NCI-H146 treated with DMSO at 0.1 percent for 48 hours (cell line): ENCODE results near the gene PSMD3.

Source experiments
- DNase-seq: peaks from one replicate; lab custom pipeline; 2025; ENCODE audit not compliant: unreplicated experiment; lab: John Stamatoyannopoulos, UW

The PSMD3 gene

DNA sequence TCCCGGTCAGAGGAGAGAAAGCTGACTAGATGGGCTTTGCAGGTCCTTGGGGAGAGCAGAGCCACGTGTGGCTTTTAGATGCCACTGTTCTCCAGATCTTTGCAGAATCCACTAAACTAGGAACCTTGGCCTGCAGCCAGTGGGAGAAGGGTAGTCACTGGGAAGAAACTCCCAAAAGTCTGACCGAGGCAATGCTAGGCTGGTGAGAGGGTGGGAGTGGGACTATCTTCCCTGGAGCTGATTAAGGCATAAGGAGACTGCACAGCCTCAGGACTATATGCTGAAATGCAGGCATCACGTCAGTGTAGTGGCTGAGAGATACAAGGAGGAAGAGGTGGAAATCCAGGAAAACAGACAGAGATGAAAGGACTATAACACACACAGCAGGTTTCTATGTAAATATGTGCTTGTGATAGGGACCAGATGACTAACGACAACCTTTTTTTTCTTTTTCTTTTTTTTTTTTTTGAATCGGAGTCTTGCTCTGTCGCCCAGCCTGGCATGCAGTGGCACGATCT, 20.0 kb upstream of the PSMD3 start:
- no peak for DNase-seq

DNA sequence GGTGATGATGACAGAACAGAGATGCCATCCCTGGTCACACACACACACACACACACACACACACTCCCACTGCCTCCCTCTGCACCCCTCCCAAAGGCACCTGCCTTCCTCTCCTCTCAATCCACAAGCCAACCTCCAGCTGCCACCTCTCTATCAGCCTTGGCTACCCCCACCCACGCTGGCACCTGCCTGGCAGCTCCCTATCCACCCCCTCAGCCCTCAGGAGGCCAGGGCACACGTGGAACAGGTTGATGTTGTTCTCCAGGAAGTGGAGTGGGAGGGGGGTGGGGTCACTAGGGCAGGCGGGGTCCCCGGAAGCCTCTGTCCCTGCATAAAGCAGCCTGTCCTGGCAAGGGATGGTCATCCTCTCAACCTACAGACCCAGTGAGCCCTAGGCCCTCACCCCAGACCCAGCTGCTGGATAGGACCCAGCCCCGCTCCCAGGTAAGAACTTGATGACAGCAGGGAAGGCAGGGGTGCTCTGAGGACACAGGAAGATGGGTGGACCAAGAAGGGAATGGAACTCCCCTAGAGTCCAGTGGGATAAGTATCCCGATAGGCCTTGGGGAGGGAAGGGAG, 17.9 kb upstream of the PSMD3 start, which contains the start of gene GSDMA:
TSS of gene GSDMA (plus strand) at position 363 of the 579 bp plus-strand sequence. CDS start 2,684 bp downstream, outside the sequence.
- DNase-seq, result no peak

DNA sequence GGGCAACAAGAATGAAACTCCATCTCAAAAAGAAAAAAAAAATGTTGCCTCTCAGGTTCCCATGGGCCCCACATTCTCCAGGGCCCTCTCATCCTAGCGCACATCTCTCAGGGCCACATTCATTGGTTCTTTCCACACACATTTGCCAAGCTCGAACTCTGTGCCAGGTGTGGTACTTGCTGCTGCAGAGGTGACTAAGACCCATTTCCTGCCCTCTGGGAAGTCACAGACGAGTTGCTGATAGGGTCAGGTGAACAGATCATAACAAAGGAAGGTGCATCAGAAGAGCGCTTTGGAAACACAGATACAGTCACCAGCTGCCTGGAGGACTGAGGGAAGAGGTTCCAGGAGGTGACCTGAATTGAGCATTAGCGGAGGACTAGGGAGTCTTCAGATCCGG, 16.8 kb upstream of the PSMD3 start:
- no peak for DNase-seq

DNA sequence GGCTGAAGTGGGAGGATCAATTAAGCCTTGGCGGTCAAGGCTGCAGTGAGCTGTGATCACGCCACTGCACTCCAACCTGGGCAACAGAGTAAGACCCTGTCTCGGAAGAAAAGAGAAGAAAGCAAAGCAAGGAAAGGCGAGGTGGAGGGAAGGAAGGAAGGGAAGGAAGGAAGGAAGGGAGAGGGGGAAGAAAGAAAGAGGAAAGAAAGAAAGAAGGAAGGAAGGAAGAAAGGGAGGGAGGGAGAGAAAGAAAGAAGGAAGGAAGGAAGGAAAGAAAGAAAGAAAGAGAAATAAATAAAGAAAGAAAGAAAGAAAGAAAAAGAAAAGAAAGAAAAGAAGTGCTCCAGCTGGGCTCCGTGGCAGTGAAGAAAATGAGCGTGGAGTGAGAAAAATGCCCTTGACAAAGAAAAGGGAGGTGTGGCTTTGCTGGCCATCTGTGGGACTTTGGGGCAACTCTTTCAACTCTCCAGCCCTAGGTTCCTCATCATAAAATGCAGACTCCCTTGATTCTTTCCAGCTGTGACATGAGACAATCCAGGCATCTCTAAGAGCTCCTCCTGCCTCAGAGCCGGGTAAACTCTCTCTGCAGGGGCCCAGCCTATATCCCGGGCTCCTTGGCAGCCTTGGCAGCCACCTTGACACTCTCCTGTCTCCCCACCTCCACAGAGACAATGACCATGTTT, 15.4 kb upstream of the PSMD3 start:
- DNase-seq, result no peak

DNA sequence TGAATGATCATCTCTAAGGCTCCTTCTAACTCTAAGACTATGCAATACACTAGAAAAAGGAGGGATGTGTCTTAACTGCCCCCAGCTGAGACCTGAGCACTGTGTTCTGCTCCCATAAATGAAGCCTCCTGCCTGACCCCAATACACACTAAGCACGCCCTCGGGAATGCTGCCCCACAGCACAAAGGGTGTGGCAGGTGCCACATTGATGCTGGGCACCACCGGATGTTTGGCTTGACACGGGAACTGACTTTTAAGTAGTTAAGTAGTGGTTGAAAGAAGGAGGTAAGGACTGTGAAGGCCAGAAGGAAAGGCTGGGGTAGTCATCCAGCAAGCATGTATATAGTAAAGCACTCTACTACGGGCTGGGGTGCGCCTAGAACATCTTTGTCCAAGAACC, 13.8 kb upstream of the PSMD3 start:
- no peak for DNase-seq

DNA sequence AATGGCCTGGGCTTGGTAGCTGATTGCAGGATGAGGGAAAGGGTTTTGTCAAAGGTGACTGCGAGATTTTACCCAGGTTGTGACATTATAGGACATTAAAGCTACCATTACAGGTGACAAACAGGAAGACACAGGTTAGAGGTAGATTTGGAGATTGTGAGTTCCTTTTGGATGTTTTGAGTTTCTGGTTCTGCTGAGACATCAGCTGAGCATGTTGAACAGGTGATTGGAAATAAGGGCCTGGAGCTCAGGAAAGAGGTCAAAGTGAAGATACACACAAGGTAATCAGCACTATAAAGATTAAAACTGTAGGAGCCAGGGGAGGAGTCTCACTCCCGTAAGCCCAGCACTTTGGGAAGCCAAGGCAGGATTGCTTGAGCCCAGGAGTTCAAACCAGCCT, 11.8 kb upstream of the PSMD3 start:
- DNase-seq, result no peak

DNA sequence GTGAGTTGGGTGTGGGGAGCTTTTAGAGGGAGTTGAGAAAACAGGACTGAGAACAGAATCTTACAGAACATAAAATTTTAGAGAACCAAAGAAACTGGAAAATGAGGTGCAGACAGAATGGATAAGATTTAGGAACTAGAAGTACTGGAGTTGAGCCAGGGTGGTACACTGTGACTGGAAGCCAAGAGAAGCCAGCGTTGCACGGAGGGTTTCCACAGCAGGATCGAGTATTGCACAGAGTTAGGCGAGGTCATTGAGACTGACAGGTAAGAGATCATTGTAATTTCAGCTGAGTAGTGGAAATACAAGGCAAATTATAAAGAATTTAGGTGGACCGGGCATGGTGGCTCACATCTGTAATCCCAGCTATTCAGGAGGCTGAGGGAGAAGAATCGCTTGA, 11.2 kb upstream of the PSMD3 start:
- DNase-seq, result no peak

DNA sequence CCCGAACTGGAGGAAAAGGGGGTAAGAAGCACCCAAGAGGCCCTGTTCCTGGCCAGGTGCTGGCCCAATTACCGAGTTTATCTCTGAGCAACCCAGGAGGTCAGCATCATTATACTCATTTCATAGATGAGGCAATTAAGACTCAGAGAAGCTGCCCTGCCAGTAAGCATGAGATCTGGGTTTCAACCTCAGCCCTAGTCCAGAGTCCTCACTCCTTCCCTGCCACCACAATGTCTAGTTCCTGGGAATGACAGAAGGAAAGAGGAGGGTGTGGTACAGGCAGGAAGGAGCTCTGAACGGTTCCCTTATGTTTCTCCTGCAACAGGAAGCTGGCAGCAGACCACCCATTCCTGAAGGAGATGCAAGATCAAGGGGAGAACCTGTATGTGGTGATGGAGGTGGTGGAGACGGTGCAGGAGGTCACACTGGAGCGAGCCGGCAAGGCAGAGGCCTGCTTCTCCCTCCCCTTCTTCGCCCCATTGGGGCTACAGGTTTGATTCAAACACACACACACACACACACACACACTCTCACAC, 10.4 kb upstream of the PSMD3 start:
- DNase-seq, result no peak

DNA sequence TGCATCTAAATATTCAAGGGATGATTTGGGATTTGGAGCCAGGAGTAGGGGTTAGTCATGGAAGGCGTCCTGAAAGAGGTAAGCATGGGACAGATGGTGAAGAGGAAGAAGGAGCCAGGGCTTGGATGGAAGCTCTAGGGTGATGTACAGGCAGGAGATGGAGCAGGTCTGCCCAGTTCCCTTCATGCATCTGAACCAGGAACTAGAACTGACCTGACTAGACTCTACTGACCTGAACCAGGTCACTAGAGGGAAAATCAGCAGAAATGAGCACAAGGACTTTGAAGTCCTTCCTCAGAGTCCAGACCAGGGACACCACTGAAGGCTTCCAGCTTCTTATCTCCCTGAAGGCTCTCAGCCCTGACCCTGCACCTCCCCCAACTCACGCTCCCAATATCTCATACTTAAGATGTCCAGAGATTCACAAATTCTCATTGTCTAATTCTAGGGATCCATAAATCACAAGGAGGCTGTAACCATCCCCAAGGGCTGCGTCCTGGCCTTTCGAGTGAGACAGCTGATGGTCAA, 9.5 kb upstream of the PSMD3 start:
- DNase-seq, result no peak

DNA sequence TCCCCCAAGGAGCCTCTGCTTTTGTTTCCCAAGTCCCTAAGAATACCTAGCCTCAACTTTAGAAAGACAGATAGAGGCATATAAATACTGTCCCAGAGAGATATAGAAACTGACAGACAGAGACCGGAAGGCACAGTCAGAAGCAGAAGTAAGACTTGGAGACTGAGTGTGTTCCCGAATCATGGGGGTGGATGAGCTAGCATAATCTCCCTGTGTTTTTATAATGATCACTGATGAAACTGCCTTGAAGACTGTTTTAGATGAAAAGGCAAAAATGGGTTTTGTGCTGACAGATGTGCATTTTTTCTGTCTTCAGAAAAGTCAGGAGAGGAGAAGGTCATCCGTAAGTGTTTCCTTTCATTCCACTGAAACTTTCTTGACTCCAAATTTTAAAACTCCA, 8.3 kb upstream of the PSMD3 start:
- DNase-seq, result no peak

DNA sequence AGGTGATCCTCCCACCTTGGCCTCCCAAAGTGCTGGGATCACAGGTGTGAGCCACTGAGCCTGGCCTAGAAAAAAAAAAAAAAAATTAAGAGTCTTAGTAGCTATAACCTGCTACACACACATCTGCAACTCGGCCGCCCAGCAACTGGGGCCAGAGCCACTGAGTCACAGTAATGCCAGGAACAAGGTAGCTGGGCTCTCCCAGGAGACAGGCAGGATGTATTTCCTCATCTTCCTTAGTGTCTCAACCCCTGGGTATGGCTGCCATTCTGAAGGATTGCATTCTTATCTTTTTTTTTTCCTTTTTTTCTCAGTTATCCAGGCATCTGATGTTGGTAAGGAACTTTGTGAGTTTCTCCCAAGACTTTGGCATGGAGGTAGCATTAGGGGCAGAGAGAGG, 7.1 kb upstream of the PSMD3 start:
- no peak for DNase-seq

DNA sequence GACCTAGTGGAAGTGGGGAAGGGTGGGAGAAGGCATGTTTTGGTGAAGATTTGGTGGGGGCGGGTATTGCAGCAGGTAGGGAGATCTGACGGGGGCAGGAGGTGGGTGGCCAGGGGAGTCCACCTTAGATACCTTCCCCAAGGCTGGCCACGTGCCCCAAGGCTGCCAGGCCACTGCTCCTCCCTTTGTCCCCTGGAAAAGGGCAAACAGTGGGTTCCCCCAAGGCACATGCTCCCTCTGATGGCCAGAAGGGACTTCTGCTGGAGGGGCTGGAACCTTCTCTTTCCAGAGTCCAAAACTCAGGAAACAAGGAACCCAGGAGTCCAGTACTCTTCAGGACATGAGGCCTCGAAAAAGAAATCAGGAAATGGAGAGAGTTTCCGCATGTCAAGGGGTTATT, 6.2 kb upstream of the PSMD3 start:
- DNase-seq, result no peak

DNA sequence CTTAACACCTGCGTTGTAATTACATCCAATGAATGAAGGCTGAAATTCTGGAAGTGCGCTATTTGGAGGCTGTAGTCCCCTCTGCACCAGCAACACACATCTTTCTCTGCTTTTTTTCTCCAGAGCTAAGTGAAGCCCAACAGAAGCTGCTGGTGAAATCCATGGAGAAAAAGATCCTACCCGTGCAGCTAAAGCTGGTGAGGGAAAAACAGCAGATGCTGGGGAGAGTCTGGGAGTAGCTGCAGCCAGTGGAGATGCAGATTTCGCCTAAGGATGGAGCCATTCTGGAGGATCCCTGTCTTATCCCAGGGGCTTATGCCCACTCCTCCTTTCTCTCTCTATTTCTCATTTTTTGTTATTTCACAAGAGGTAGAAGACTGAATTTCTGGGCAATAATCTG, 4.8 kb upstream of the PSMD3 start:
- no peak for DNase-seq

DNA sequence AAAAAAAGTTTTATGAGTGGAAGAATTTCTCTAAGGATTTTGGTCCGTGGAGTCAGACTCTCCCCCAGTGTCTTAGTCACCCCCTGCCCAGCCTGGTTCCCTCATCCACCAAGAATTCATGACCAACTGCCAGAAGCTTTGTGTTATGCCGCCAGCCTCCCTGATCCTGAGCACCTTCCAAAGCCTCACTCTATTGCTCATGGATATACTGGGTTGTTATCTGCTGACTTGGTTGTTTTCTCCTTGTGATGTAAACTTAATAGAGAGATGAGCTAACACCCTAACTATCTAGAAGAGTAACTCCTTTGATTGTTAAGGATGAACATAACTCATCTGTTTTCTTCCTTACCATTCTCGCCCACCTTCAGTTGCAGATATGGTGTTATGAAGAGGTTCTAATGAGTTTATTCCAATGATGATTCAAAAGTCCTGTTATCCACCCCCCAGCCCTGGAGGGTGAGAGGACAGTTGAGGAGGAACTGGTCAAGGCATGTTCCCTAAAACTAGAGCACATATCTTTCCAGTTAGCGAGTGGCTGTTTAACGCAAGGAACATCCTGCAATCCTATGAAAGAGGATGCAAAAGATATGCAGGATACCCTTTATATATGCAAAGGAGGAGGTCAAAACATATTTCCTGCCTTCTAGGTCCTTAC, 1.5 kb upstream of the PSMD3 start:
- DNase-seq, result no peak

DNA sequence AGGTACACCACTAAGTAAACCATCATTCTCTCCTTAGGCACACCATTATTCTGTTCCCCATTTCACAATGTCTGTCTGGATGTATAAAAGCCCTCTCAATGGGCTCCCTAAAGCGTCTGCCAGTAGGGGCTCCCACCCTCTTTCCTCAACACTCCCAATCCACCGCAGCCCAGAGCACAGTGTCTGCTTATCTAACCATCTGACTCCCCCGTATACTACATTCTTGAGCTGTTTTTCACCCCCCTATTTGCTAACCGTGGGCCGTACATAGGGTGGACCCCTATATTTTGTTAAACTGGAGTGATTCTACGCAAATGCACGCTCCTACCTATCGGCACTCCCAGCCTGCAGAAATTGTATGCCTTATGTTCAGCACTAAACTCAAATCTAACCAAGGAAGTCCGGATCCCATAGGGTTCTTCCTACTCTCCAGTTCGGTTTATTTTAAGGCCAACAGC, 685 bp upstream of the PSMD3 start:
- DNase-seq, result peak; percentile 23

DNA sequence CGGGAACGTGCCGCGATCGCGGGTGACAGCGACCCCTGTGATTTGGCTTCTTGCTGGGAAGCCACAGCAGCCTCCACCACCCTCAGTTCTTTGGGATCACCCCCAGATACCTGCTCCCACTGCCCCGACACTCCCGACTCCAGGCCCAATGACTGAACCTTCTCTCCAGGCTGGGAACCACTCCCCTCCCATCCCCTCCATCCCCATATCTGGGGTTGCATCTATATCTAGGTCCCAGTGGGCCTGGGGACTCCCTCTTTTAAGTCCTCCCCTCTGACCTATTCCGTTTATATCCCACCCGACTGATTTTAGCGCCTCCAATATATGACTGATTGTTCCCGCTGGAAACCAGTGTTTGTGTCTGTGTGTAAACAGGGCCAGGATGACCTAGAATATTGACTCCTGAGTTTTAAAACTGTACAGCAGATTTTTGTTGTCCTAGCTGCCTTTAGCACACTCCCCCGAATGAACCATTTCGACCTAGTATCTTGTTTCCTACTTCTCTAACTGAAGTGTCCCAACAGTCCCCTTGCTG, 667 bp downstream of the PSMD3 start:
- DNase-seq, result no peak

DNA sequence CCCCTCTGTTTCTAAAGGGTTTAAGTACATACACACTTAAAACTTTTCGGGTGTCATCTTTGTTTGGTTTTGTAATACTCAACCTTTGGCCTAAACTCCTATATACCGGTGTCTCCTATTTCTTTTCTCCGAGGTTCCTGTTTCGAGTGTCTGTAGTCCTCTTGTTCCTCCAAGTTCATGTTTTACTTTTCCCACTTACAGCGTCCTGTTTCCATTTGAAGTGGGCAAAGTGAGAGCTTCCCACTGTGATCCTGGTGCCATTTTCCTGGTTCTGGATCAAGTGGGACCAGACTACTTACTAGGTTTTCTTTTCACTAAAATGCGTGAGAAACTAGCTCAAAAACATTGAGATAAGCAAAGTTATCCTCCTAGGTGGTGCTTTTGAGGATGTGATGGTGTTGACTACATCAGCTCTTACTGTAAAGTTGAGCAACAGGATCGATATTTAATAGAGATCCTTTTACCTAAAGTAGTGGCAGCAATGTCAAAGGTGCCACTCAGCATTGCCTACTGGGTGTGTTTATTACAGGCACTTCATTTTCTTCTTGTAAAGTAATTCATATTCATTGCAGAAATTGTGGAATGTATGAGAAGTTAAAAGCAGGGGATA, 1.3 kb downstream of the PSMD3 start:
- no peak for DNase-seq

DNA sequence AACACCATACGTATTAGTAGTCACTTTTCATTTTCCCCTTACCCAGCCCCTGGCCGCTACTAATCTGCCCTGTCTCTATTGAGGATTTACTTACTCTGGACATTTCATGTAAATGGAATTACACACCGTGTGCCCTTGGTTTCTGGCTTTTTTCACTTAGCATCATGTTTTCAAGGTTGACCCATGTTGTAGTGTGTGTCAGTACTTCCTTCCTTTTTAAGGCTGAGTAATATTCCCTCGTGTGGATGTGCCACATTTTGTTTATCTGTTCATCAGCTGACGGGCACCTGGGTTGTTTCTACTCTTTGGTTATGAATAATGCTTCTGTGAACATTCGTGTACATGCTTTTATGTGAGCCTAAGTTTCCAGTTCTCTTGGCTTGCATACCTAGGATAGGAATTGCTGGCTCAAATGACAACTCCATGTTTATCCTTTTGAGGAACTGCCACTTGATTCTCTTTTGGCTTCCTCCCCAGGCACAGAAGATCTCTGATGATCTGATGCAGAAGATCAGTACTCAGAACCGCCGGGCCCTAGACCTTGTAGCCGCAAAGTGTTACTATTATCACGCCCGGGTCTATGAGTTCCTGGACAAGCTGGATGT, 7.7 kb downstream of the PSMD3 start:
- DNase-seq, result no peak

DNA sequence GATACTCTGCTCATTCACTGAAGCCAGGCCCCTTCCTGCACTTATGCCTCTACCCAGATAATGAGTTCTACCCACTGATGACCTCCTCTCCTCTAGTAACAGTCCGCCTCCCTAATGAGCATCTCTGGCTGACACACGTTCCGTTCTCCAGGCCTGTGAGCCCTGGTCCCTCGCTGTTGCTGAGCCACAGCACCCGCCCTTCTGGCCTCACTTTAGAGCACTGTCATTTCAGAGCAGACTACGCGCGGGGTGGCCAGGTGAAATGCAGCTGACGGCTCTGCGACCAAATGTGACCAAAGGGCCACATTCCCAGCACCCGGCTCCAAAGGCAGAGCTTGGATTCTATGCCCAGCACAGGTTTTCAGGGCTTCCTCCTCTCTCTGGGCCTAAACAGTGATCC, 13.8 kb downstream of the PSMD3 start:
- DNase-seq, result no peak

DNA sequence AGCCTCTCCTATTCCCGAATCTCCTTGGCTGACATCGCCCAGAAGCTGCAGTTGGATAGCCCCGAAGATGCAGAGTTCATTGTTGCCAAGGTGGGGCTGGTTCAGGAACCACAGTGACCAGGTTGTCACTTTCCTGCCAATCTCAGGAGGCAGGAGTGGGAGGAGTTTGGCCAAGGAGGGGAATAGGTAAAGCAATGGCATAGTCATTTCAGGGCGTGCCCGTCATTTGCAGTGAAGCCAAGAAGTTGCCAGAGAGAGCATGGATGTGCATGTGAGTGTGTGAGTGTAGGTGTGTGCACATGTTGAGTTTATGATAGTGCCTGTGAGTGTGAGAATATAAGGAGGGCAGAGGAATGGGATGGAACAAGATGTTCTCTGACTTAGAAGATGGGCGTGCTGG, 14.8 kb downstream of the PSMD3 start:
- no peak for DNase-seq

DNA sequence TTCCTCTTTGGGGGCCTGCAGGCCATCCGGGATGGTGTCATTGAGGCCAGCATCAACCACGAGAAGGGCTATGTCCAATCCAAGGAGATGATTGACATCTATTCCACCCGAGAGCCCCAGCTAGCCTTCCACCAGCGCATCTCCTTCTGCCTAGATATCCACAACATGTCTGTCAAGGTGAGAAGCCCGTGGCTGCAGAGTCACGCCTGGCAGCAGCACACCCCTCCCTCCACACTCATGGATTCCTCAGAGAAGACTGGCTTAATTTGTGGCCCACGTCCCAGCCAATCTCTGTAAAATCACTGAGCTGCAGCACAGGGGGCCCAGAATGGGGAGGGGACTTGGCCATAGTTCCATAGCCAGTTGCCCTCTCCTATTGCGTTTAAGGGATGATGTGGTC, 15.6 kb downstream of the PSMD3 start:
- DNase-seq, result no peak
